C1 segment of cervical spinal cord (tissue), 14 donors: Measurements from ENCODE around the gene SPIN3.
"Not testable (repeated sequence)": the region's sequence is repeated elsewhere in the genome, so short reads cannot be mapped to it uniquely, and the experiment has no call there.

Experiments used
- DNase-seq, 14 donors: peaks; one replicate each; lab custom pipeline; 2025; lab: John Stamatoyannopoulos, UW

The SPIN3 gene

GRCh38 chrX:56995271-56995994 is at the start of gene SPIN3:
Gene SPIN3 (minus strand): TSS chrX:56995541. CDS start chrX:56994947, 594 bp downstream.
- peak; percentile 4 to 86 (median 57) for DNase-seq

GRCh38 chrX:57044245-57044644 is 48.9 kb upstream of the SPIN3 start:
- DNase-seq = no peak

- not testable (repeated sequence) for DNase-seq
Observed at GRCh38 chrX:57037265-57037664, 41.9 kb upstream of the SPIN3 start.

- peak in 3 of 14 donors; percentile 23 to 44 (median 25) for DNase-seq
Observed at GRCh38 chrX:56994375-56995270, 718 bp downstream of the SPIN3 start.

GRCh38 chrX:56987741-56988140 is 7.6 kb downstream of the SPIN3 start:
- DNase-seq = no peak

GRCh38 chrX:56986138-56986537 is 9.2 kb downstream of the SPIN3 start:
- no peak for DNase-seq

- DNase-seq = peak in 1 of 14 donors; percentile 15
Observed at GRCh38 chrX:56978172-56978571, 17.2 kb downstream of the SPIN3 start.

- DNase-seq = no peak
Observed at GRCh38 chrX:56975611-56976010, 19.7 kb downstream of the SPIN3 start.

GRCh38 chrX:56974408-56974807 is 20.9 kb downstream of the SPIN3 start:
- DNase-seq = no peak

- DNase-seq = no peak
Observed at GRCh38 chrX:56969559-56969958, 25.8 kb downstream of the SPIN3 start.

GRCh38 chrX:56968980-56969379 is 26.4 kb downstream of the SPIN3 start:
- no peak for DNase-seq

GRCh38 chrX:56963377-56963776 is 32.0 kb downstream of the SPIN3 start:
- no peak for DNase-seq

- DNase-seq = no peak
Observed at GRCh38 chrX:56947699-56948098, 47.6 kb downstream of the SPIN3 start.

- DNase-seq = peak in 1 of 14 donors; percentile 21
Observed at GRCh38 chrX:56946201-56946600, 49.1 kb downstream of the SPIN3 start.

GRCh38 chrX:56945226-56945625 is 50.1 kb downstream of the SPIN3 start:
- not testable (repeated sequence) for DNase-seq

- DNase-seq = no peak
Observed at GRCh38 chrX:56943264-56943663, 52.1 kb downstream of the SPIN3 start.
